ENCODE measurements around the gene KRT33A.

KRT33A gene

DNA sequence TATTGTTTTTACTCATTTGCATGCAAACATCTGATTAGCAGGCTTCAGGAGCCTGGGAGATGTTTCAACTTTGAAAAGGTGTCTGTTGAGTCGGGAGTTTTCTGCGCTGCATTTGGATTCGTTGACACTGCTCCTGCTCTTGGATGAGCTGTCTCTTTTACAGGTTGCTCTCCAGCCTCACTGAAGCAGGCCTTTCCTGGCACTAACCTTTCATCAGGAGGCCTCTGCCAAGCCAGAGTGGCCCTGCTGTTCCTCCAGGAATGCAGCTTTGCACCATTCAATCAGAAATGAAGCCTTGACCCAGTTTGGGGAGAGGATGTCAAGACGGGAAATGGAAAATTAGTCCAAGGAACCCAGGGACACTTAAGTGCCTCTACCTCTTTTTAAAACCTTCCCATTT is 47.6 kb downstream of the KRT33A start:
- TF ChIP-seq, protein P1, sequence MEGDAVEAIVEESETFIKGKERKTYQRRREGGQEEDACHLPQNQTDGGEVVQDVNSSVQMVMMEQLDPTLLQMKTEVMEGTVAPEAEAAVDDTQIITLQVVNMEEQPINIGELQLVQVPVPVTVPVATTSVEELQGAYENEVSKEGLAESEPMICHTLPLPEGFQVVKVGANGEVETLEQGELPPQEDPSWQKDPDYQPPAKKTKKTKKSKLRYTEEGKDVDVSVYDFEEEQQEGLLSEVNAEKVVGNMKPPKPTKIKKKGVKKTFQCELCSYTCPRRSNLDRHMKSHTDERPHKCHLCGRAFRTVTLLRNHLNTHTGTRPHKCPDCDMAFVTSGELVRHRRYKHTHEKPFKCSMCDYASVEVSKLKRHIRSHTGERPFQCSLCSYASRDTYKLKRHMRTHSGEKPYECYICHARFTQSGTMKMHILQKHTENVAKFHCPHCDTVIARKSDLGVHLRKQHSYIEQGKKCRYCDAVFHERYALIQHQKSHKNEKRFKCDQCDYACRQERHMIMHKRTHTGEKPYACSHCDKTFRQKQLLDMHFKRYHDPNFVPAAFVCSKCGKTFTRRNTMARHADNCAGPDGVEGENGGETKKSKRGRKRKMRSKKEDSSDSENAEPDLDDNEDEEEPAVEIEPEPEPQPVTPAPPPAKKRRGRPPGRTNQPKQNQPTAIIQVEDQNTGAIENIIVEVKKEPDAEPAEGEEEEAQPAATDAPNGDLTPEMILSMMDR (IDR thresholded peaks at IDR 0.05; ENCODE audit: control insufficient read depth, insufficient read depth, low read depth, low read length, missing control alignments) = no peak
- no peak for DNase-seq (ENCODE audit: low read depth)
- H3K4me3 ChIP-seq (ENCODE audit: control insufficient read depth, low read depth, low read length) = no peak overlapping the region

DNA sequence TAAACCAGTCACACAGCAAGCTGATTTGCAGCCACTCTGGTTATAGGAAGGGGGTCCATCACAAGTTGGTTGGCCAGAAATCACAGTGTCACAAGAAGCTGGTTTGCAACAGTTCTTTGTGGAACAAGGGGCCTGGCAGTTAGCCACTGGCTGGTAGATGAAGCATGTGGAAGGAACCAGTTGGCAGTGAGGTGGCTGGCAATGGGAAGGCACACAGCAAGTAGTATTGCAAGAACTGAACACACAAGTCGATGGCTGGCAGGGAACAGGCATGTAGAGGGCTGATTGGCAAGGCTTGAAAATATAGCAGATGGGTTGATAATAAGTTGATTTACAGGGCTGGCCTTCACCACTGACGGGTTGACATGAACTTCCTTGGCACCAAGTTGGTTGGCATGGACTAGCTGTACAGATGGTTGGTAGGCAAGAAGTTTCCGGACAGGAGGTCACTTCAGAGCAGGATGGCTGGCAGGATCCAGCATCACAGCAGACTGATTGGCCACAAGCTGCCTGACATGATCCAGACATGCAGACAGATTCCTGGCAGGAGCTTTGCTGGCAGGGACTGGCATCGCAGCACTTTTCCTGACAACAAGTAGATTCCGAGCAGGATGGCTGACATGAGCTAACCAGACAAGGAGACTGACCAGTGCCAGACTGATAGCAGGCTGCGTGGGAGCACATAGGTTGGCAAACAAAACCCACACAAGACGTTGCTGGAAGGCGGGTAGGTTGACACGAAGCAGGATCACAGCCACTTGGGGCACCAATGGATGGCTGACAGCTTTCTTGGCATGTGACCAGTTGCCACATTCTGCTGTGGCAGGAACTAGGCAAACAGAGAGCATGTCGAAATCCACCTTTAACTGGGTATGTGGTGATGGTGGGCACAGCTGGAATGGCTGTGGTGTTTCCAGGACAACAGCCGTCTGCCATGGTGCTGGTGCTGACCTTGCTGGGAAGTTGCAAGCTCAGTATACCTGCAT is 48.4 kb downstream of the KRT33A start, which contains the start of gene KRTAP29-1:
KRTAP29-1 (minus strand) TSS at position 936 of the 986 bp plus-strand sequence; CDS start at position 936, 0 bp downstream.
- TF ChIP-seq, protein P1 (IDR thresholded peaks at IDR 0.05; ENCODE audit: control insufficient read depth, insufficient read depth, low read depth, low read length, missing control alignments) = no peak
- no peak for DNase-seq (ENCODE audit: low read depth)
- H3K4me3 ChIP-seq (ENCODE audit: control insufficient read depth, low read depth, low read length) = no peak within 1 kb of the TSS

- TF ChIP-seq, protein P1 (IDR thresholded peaks at IDR 0.05; ENCODE audit: control insufficient read depth, insufficient read depth, low read depth, low read length, missing control alignments) = no peak
- DNase-seq (ENCODE audit: low read depth) = no peak
- no peak overlapping the region for H3K4me3 ChIP-seq (ENCODE audit: control insufficient read depth, low read depth, low read length)
Measured at GRCh38 chr17:41301204-41301790, 49.3 kb downstream of the KRT33A start.

GRCh38 chr17:41298458-41299135 is 52.0 kb downstream of the KRT33A start:
- TF ChIP-seq, protein P1 (IDR thresholded peaks at IDR 0.05; ENCODE audit: control insufficient read depth, insufficient read depth, low read depth, low read length, missing control alignments) = no peak
- no peak overlapping the region for H3K4me3 ChIP-seq (ENCODE audit: control insufficient read depth, low read depth, low read length)
- DNase-seq (ENCODE audit: low read depth) = no peak

DNA sequence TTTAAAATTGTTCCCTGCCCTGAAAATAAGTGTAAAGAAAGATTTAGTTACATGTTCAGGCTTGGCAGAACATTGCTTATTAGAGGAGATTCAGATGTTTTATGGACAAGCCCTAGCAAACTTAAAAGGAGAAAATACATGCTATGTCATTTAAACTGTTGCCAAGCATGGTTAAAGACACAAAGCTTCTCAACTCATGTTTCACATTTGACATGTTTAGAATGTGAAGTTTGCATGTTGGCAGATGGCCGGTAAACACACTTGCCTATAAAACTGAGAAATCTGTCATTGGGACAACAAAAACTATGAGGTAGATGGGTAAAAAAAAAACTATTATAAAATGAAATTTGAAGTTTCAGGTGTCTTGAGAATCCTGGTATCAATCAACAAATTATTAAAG is 53.8 kb downstream of the KRT33A start:
- no peak overlapping the region for H3K4me3 ChIP-seq (ENCODE audit: control insufficient read depth, low read depth, low read length)
- no peak for DNase-seq (ENCODE audit: low read depth)
- TF ChIP-seq, protein P1 (IDR thresholded peaks at IDR 0.05; ENCODE audit: control insufficient read depth, insufficient read depth, low read depth, low read length, missing control alignments) = no peak
